ENCODE data around the gene CAPG.
A peak's percentile ranks its signal among the peaks of the same experiment; 100 is the strongest.

CAPG gene

GRCh38 chr2:85438201-85439024 is 28.2 kb upstream of the CAPG start:
- DNase-seq = peak; percentile 32

GRCh38 chr2:85437488-85438200 is 27.5 kb upstream of the CAPG start:
- DNase-seq = peak; percentile 41

GRCh38 chr2:85436836-85437487 is 26.8 kb upstream of the CAPG start:
- DNase-seq = no peak

- no peak for DNase-seq
Observed at GRCh38 chr2:85435981-85436835, 26.0 kb upstream of the CAPG start.

- DNase-seq = no peak
Observed at GRCh38 chr2:85435220-85435958, 25.2 kb upstream of the CAPG start.

- DNase-seq = no peak
Observed at GRCh38 chr2:85434696-85435095, 24.5 kb upstream of the CAPG start.

GRCh38 chr2:85433511-85434089 is 23.4 kb upstream of the CAPG start:
- DNase-seq = no peak

- DNase-seq = no peak
Observed at GRCh38 chr2:85431570-85432205, 21.5 kb upstream of the CAPG start.

GRCh38 chr2:85430752-85431569 is 20.8 kb upstream of the CAPG start:
- DNase-seq = no peak

- DNase-seq = no peak
Observed at GRCh38 chr2:85429924-85430289, 19.7 kb upstream of the CAPG start.

GRCh38 chr2:85429213-85429923 is 19.2 kb upstream of the CAPG start:
- no peak for DNase-seq

GRCh38 chr2:85428343-85428881 is 18.2 kb upstream of the CAPG start:
- DNase-seq = peak; percentile 87

GRCh38 chr2:85427300-85427835 is 17.2 kb upstream of the CAPG start:
- no peak for DNase-seq

- no peak for DNase-seq
Observed at GRCh38 chr2:85425588-85425987, 15.4 kb upstream of the CAPG start.

- DNase-seq = no peak
Observed at GRCh38 chr2:85423525-85423924, 13.4 kb upstream of the CAPG start.

GRCh38 chr2:85422072-85422457 is 11.9 kb upstream of the CAPG start:
- DNase-seq = no peak

GRCh38 chr2:85421260-85422071 is 11.3 kb upstream of the CAPG start:
- DNase-seq = peak; percentile 65

Measured in MV-4-11 (cell line).